Left colon (tissue), 2 donors: ENCODE results near the gene PSME3IP1. TPM values are rescaled to one million over a fixed set of nuclear protein-coding genes. Genes with fewer than 3 reads are reported as not detected.

Source experiments
- ATAC-seq: fragments of 200-7000 bp; cut with Tn5 transposase; one replicate; pipeline ENCODE4 v1.9.1; 2020; ENCODE audit warnings: mild to moderate bottlenecking, moderate library complexity
- DNase-seq, 2 donors: peaks; one replicate each; pipeline ENCODE4 v3.0.0-alpha.2; 2020
- intact Hi-C, 2 donors: fragments of 100-400 bp; cut with DNase I in 1 of 2; cut with micrococcal nuclease in 1 of 2; formaldehyde crosslinking; loops; one replicate each; pipeline versions ENCODE4 v1.11.2 to v1.14.0; 2022; cut with DNase I, micrococcal nuclease
- long read RNA-seq: library from polyadenylated mRNA; unstranded; transcript quantifications from one replicate; pipeline ENCODE4 v2.0.0, GENCODE V29; 2021
- total RNA-seq, 2 donors: library from RNA; stranded (reverse); fragmentation: NEBNext Ultra II Directional; extraction: Animal tissue kit (Norgen Biotek cat#: 25700); gene quantifications; one replicate each; pipeline ENCODE4 v1.2.1, GENCODE V29; 2021
- donor health status: DM: no; HTN: no; CAD: no.
- donor health status: DM: yes; HTN: yes; CAD: no.

Gene PSME3IP1, protein sequence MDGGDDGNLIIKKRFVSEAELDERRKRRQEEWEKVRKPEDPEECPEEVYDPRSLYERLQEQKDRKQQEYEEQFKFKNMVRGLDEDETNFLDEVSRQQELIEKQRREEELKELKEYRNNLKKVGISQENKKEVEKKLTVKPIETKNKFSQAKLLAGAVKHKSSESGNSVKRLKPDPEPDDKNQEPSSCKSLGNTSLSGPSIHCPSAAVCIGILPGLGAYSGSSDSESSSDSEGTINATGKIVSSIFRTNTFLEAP
- 100 to 1,000 TPM in 1 of 2 donors, 10 to 100 TPM in 1; 90.6 to 107 TPM for total RNA-seq
- long read RNA-seq, transcript FAM192A-201 (7 exons, 2,848 nt), result major isoform, 16 of 64 reads
- long read RNA-seq, partial matches to known transcripts, result 4 of 64 reads
- long read RNA-seq, other reads (novel, unspliced or antisense), result 40 of 64 reads

DNA sequence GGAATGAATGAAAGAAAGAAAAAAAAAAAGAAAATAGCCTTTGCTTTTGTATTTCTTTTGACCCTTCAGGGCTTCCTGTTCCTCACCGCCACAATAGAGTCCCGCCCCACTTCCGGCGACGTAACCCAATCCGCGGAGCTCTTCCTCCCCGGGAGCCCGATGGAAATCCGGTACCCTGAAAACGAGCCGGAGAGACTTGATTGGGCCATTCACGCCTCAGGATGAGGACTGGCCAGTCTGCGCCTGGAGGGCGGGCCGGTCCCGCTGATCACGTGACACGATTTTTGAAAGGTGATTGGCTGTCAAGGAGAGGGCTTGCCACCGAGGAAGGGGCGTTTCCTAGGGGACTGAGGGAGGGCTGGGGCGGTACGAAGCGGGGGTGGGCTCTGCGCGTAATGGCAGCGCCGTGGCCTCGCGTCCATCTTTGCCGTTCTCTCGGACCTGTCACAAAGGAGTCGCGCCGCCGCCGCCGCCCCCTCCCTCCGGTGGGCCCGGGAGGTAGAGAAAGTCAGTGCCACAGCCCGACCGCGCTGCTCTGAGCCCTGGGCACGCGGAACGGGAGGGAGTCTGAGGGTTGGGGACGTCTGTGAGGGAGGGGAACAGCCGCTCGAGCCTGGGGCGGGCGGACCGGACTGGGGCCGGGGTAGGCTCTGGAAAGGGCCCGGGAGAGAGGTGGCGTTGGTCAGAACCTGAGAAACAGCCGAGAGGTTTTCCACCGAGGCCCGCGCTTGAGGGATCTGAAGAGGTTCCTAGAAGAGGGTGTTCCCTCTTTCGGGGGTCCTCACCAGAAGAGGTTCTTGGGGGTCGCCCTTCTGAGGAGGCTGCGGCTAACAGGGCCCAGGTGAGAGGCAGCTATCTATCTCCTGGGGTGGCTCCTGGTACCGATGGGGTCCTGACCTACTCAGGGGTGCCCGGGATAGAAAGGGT, at the start of gene PSME3IP1, which contains the start of gene RSPRY1:
TSS of gene PSME3IP1 (minus strand) at position 95 of the 927 bp plus-strand sequence. CDS start 12,185 bp downstream, outside the sequence.
TSS of gene RSPRY1 (plus strand) at position 385 of the 927 bp plus-strand sequence. CDS start 18,330 bp downstream, outside the sequence.
- DNase-seq (peak; percentile 95 to 99), ATAC-seq (peak; percentile 87)
- intact Hi-C loops, result no loop called here

DNA sequence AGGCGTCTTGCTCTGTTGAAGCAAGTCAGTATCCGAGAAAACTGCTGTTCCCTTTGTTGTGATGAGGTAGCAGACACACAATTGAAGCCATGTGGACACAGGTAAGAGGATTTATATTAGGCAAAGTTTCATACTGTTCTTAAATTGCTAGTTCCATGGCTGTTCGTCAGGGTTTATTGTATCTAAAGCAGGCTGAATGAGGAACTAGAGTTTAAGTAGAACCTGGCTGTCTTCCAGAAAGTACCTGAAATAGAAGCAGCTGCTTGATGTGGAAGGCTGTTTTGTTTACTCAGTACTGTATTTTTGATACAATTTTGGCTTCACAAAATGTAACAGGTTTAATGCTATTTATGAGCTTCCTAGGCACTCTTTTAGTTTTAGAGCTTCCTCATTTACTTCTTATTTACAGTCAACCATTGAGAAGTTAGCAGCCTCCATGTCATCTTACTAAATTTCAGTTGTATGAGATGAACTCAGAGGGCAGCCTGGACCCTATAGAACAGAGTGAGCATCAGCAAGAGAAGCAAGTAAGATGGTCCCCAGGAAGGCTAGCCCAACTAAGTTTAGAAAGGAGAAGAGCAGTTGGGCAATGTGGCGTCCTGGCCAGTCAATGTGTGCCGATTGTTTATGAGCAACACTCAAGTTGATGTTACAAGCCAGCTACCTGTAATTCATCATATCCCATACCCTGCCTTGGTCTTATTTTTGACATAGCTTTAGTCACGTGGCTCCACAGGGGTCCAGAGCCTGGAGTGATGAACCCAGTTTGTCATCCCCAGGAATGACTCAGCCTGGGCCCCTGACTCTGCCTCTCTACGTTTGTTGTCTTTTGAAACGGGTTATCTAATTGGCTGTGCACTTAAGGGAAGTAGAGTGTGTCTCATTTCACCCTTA, 49.5 kb upstream of the PSME3IP1 start:
- DNase-seq (no peak), ATAC-seq (peak; percentile 79)
- intact Hi-C loops, result no loop called here

DNA sequence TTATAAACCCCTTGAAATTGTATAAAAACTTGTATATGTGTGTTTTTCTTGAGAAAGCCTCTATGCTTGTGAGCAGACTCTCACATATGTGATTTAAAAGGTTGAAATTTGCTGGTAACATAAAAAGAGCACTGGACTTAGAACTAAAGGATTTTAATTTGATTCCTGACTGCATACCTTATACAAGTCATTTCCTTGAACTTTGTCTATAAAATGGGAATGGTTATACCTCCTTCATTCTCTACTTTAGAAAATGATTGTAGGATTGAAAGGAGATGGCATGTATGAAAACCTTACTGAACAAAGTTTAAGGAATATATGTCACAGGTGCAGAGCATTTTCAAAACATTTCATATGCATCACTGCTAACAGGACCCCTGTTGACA, 48.9 kb upstream of the PSME3IP1 start:
- intact Hi-C loops, result no loop called here
- DNase-seq, result no peak
- peak; percentile 67 for ATAC-seq

DNA sequence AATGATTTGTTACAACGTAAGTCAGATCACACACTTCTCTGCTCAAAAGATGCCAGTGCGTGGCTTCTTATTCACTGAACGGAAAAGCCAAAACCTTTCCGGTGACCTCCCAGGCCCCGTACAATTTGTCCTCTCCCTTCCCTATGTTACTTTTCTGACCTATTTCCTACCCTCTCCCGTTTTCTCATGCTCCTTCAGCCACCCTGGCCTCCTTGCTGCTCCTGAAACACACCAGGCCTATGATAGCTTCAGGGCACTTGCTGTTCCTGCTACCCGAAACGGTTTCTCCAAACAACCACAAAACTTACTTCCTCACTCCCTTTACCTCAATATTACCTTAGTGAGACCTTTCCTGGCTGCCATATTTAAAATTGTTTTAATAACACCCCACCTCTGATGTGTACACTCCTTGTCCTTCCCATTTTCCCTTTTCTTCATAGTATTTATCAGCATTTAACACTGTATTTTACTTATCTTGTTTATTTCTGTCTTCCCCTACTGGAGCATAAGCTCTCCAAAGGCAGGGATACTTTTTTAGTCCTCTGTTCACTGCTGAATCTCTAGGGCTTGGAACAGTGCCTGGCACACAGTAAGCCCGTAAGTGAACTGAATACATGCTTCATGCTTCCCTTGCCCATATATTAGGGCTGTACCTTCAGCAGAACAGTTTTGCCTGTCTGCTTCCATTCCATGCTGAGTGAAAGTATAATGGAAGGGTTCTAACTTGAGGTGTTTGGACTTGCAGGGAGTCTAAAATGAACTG, 48.3 kb upstream of the PSME3IP1 start:
- no peak for DNase-seq
- peak; percentile 30 for ATAC-seq
- intact Hi-C loops, result no loop called here

DNA sequence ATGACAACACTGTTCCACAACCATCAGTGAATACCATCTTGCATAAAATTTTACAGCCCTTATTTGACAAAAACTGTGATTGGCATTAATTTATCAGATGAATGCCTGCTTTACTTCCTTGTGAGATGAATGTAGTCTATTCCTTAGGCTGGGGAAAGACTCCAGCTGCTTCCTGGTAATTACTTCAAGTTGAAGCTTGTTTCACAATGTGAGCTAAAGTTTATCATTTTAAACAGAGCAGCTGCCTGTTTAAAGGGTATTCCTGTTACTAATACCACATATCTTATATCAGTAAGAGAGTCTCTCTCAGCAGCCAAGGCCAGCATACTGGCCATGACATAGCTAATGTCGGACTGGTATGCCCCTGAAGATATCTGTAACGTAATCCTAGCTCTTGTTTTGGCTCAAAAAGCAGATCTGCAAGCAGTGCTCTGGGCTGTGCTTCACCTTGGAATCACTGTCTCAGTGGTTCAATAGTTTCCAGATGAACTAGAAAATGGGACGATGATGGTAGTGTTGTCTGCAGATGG, 46.0 kb upstream of the PSME3IP1 start:
- intact Hi-C loops, result no loop called here
- ATAC-seq (no peak), DNase-seq (no peak)

DNA sequence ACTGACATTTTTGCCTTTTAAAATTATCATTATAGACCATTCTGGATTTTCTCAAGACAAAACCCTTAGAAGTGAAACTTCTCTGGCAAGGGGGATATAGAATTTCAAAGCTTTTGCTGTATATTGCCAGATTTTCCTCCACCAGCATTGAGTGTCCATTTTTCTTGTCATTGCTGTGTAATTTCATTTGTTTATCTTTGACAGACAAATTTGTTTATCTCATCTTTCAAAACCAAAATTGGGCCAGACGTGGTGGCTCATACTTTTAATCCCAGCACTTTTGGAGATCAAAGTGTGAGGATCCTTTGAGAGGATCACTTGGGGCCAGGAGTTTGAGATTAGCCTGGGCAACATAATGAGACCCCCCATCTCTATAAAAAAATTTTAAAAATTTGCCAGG, 43.2 kb upstream of the PSME3IP1 start:
- ATAC-seq, result no peak
- no peak for DNase-seq
- intact Hi-C loops, result no loop called here

DNA sequence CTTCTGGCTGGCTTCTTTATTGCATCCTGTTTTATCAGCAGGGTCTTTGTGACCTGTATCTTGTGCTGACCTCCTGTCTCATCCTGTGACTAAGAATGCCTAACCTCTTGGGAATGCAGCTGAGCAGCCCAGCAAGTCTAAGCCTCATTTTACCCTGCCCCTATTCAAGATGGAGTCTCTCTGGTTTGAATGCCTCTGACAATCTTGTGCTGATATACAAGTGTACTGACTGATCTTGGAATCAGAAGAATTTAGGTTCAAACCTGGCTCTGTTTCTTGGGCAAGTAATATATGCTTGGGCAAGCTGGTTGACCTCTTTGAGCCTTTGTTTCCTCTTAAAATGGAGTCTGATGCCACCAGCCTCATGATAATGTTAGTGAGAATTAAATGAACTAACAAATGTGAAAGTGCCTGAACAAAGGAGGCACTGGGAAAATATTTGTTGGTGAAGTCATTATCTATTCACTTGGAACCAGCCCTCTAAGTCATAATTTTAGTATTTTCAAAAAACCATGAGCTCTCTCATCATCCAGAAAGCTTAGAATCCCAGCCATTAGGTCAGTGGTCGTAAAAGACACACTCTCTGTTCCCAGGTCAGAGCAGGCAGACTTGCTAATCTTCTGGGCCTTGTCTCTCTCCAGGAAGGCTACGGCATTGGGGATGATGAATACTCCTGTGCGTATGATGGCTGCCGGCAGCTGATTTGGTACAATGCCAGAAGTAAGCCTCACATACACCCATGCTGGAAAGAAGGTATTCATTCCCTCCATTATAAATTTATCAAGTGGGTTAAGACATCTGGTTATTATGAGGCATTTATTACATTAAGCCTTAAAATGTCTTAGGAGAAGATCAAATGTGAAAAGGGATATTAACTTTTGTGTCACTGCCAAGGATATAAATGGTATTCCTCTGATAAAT, 41.1 kb upstream of the PSME3IP1 start:
- DNase-seq, result no peak
- intact Hi-C loops, result no loop called here
- ATAC-seq, result no peak

DNA sequence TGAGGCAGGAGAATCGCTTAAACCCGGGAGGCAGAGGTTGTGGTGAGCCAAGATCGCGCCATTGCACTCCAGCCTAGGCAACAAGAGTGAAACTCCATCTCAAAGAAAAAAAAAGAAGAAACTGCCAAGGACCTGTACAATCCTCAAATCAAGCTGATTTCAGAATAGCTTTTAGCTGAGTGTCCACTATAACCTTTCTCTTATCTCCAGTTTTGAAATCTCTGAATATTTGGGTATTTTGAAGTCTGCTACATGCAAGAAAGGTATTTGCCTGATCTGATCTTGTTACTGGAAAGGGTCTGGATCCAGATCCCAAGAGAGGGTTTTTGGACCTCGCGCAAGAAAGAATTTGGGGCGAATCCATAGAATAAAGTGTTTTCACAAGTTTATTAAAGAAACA, 40.1 kb upstream of the PSME3IP1 start:
- intact Hi-C loops, result no loop called here
- DNase-seq (no peak), ATAC-seq (no peak)

DNA sequence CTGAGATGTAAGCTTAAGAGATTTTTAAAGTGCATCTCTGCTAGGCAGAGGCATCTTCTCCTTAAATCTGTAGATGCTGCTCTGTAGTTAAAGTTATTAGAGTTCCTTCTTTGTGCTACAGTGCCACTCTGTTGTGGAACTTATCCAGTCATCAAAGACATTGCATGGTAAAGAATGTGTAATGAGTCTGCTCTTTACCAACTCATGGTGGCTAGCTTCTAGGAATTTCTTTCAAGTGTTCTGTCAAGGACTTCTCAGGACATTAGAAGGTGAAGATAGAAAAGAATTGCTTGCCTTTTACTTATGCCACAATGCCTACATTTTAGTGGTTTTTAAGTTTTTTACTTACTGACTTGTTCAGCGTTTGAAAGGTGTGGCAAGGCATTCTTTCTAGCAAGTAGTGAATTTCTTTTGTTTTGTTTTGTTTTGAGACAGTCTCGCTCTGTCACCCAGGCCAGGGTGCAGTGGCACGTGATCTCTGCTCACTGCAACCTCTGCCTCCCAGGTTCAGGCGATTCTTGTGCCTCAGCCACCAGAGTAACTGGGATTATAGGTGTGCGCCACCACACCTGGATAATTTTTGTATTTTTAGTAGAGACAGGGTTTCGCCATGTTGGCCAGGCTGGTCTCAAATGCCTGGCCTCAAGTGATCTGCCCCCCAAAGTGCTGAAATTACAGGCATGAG, 39.0 kb upstream of the PSME3IP1 start:
- ATAC-seq (no peak), DNase-seq (no peak)
- intact Hi-C loops, result no loop called here

DNA sequence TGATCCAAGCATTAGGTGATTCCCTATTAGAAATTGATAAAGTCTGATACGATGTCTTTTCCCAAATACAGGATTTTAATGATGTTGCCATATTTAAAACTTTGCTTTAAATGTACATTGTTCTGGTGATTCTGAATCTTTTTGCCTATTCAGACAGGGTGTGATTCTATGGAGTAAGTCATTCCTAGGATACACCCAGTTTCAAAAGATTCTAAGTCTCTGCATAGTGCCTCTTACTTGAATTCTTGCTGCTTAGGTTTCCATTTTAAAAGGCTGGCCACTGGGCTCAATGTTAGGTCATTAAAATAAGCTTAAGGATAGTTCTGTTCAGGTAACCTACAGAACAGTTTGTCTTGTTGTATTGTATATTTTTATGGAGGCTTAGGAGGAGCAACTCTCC, 37.2 kb upstream of the PSME3IP1 start:
- no peak for DNase-seq
- intact Hi-C loops, result no loop called here

DNA sequence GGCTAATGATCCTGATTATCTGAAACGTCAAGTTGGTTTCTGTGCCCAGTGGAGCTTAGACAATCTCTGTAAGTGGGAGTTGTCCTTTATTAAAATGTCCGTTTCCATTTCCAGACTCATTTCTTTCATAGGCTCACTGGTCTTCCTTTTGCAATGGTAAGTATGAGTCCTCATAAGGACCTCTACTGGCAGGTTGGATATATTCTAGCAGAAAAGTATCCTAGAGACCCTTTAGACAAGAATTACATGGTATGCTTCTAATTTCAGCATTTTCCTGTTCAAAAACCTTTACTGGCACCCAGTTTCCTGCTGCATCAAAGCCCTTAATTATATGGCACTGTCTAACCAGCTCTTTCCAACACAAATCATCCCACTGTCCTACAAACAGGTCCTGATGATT, 31.1 kb upstream of the PSME3IP1 start:
- no peak for ATAC-seq
- intact Hi-C loops, result no loop called here

More for the DNA sequence above, 37.2 kb upstream of the PSME3IP1 start:
- no peak for ATAC-seq

DNA sequence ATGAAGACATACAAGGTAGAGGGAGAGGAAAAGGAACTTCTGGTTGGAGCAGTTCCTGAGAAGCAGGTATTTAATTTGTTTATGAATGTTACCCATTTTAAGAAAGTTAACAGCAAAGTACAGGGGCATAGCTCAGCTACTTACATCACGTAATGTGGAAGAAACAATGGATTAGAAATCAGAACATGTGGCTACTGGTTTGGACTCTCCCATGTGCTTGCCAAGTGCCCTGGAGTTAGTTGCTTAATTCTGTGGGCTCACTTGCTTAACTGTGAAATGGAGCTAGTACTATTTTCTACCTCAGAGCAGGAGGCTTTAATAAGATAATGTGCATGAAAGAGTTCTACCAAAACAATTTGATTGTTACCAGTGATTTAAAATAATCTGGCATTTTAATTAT, 27.6 kb upstream of the PSME3IP1 start:
- DNase-seq, result no peak
- intact Hi-C loops, result no loop called here
- no peak for ATAC-seq

More for the DNA sequence above, 31.1 kb upstream of the PSME3IP1 start:
- no peak for DNase-seq

DNA sequence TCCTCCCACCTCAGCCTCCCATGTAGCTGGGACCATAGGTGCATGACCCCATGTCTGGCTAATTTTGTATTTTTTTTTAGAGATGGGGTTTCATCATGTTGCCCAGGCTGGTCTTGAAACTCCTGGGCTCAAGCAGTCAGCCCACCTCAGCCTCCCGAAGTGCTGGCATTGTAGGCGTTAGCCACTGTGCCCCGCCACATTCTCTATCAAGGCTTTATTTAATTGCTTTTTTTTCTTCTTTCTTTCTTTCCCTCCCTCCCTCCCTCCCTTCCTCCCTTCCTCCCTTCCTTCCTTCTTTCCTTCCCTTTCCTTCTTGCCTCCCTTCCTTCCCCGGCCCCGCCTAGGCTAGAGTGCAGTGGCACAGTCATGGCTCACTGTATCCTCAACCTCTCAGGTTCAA, 23.9 kb upstream of the PSME3IP1 start:
- intact Hi-C loops, result no loop called here
- DNase-seq, result no peak
- no peak for ATAC-seq

DNA sequence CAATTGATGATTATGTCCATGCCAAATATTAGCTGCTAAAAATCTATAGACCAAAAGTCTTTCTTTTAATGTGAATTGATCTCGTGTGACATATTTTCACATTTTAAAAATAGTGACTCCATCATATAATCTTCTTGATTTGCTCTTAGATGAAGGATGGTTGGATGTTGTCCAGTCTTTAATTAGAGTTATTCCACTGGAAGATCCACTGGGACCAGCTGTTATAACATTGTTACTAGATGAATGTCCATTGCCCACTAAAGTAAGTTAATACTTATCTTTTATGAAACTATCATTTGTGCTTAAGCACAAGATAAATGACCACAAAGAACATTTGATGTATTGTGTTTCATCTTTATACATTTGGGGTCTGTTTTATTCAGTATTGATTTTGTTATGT, 23.1 kb upstream of the PSME3IP1 start:
- DNase-seq (no peak), ATAC-seq (no peak)
- intact Hi-C loops, result no loop called here

DNA sequence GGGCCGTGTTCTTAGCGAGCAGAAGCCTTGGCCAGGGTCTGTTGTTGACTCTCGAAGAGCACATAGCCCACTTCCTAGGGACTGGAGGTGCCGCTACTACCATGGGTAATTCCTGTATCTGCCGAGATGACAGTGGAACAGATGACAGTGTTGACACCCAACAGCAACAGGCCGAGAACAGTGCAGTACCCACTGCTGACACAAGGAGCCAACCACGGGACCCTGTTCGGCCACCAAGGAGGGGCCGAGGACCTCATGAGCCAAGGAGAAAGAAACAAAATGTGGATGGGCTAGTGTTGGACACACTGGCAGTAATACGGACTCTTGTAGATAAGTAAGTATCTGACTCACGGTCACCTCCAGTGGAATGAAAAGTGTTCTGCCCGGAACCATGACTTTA, 18.8 kb upstream of the PSME3IP1 start:
- no peak for DNase-seq
- no peak for ATAC-seq
- intact Hi-C loops, result no loop called here

DNA sequence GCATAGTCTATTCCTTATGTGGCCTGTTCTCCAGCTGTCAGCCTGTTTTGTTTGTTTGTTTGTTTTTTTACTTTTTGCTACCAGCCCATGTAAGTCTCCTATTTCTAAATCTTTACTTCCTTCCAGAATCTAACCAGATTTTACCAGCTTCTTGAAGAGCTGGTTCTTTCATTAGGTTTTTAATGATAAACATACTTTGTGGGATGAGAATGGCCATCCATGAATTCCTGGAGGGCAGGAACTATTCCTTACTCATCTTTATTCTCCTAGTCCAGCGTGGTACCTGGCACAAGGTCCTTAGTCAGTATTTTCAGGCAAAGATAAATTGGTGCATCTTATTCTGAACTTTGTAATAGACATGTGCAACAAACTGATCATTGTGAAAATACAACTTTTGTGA, 17.6 kb upstream of the PSME3IP1 start:
- DNase-seq, result no peak
- intact Hi-C loops, result no loop called here
- no peak for ATAC-seq
